K562 treated with DMSO at 1 percent for 12 hours (cell line): Measurements from ENCODE around the gene OPRD1. TPM values are rescaled to one million over a fixed set of nuclear protein-coding genes. Genes with fewer than 3 reads are reported as not detected.

Source experiments
- total RNA-seq: library from RNA; unstranded; fragments of 300-600 nt; gene quantifications from 2 replicates; pipeline ENCODE4 v1.2.3, GENCODE V29; 2022; ENCODE audit not compliant: insufficient read depth

The OPRD1 gene
- not detected in 2 replicates for total RNA-seq

GRCh38 chr1:28811766-28812668 lies at the start of gene OPRD1:
Gene OPRD1 (plus strand): TSS chr1:28812170. CDS start chr1:28812384, 214 bp downstream.

GRCh38 chr1:28914228-28915030 lies 102.5 kb downstream of the OPRD1 start, which contains the start of gene EPB41:
Gene EPB41 (plus strand): TSS chr1:28914569. CDS start chr1:28987438, 72,869 bp downstream.

Other genes starting within 250 kb of the OPRD1 start
- 0.75 and 0.97 TPM in 2 replicates for gene RAB42, start 219.9 kb upstream of the OPRD1 start, total RNA-seq
- 33.3 and 49.4 TPM in 2 replicates for gene TAF12, start 169.1 kb upstream of the OPRD1 start, total RNA-seq
- gene RNU11, start 163.6 kb upstream of the OPRD1 start, total RNA-seq = not detected in 2 replicates
- 7.1 and 14.2 TPM in 2 replicates for gene GMEB1, start 143.4 kb upstream of the OPRD1 start, total RNA-seq
- gene YTHDF2, start 75.2 kb upstream of the OPRD1 start, total RNA-seq = 31.3 and 79.7 TPM in 2 replicates
- 62.6 and 191 TPM in 2 replicates for gene EPB41, start 102.4 kb downstream of the OPRD1 start, total RNA-seq